Measurements from ENCODE around the gene GPANK1. TPM values are rescaled to one million over a fixed set of nuclear protein-coding genes. Genes with fewer than 3 reads are reported as not detected.

The GPANK1 gene
- total RNA-seq, 1 experiment from 2014 or later = 29.1 TPM

DNA sequence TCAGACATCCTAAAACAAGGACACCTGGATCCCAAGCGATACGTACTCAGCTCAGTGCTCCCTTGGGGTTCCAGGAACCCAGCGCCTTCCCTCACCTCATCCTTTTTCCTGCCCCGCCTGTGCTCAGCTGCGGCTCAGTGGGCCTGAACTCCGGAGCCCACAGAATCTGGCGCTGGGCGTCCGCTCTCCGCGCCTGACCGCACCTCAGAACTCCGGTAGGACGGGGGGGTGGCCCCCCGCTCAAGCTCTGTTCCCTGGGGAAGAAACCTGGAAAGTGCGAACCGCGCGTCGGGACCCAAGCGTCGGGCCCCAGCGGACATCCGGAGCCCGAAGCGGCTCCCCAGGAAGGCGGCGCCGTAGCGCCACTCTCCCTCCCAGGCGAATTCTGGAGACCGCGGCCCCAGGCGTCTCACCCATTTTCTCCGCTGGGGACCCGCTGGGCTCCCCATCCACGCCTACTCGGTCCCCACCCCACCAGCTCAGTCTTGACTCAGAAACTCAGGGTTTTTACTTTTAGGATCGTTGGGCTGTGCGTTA lies 16.4 kb upstream of the GPANK1 start (continued):
- TF ChIP-seq, protein P1, sequence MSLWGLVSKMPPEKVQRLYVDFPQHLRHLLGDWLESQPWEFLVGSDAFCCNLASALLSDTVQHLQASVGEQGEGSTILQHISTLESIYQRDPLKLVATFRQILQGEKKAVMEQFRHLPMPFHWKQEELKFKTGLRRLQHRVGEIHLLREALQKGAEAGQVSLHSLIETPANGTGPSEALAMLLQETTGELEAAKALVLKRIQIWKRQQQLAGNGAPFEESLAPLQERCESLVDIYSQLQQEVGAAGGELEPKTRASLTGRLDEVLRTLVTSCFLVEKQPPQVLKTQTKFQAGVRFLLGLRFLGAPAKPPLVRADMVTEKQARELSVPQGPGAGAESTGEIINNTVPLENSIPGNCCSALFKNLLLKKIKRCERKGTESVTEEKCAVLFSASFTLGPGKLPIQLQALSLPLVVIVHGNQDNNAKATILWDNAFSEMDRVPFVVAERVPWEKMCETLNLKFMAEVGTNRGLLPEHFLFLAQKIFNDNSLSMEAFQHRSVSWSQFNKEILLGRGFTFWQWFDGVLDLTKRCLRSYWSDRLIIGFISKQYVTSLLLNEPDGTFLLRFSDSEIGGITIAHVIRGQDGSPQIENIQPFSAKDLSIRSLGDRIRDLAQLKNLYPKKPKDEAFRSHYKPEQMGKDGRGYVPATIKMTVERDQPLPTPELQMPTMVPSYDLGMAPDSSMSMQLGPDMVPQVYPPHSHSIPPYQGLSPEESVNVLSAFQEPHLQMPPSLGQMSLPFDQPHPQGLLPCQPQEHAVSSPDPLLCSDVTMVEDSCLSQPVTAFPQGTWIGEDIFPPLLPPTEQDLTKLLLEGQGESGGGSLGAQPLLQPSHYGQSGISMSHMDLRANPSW (CRISPR knock-in tag; conservative IDR thresholded peaks at IDR 0.05; ENCODE audit: low read depth) = no peak
- no peak for TF ChIP-seq CREM (CRISPR knock-in tag; IDR thresholded peaks at IDR 0.05)
- TF ChIP-seq, protein P2, sequence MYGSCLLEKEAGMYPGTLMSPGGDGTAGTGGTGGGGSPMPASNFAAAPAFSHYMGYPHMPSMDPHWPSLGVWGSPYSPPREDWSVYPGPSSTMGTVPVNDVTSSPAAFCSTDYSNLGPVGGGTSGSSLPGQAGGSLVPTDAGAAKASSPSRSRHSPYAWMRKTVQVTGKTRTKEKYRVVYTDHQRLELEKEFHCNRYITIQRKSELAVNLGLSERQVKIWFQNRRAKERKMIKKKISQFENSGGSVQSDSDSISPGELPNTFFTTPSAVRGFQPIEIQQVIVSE (CRISPR knock-in tag; IDR thresholded peaks at IDR 0.05; ENCODE audit: borderline replicate concordance) = no peak
- TF ChIP-seq PRRX2 (CRISPR knock-in tag; IDR thresholded peaks at IDR 0.05) = no peak
- no peak for TF ChIP-seq KAT7 (CRISPR knock-in tag; IDR thresholded peaks at IDR 0.05; ENCODE audit: borderline replicate concordance)
- TF ChIP-seq, protein P3, sequence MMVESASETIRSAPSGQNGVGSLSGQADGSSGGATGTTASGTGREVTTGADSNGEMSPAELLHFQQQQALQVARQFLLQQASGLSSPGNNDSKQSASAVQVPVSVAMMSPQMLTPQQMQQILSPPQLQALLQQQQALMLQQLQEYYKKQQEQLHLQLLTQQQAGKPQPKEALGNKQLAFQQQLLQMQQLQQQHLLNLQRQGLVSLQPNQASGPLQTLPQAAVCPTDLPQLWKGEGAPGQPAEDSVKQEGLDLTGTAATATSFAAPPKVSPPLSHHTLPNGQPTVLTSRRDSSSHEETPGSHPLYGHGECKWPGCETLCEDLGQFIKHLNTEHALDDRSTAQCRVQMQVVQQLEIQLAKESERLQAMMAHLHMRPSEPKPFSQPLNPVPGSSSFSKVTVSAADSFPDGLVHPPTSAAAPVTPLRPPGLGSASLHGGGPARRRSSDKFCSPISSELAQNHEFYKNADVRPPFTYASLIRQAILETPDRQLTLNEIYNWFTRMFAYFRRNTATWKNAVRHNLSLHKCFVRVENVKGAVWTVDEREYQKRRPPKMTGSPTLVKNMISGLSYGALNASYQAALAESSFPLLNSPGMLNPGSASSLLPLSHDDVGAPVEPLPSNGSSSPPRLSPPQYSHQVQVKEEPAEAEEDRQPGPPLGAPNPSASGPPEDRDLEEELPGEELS (CRISPR knock-in tag; IDR thresholded peaks at IDR 0.05) = no peak
- TF ChIP-seq TCF7 (CRISPR knock-in tag; IDR thresholded peaks at IDR 0.05; ENCODE audit: low read depth) = no peak
- TF ChIP-seq, protein P4, sequence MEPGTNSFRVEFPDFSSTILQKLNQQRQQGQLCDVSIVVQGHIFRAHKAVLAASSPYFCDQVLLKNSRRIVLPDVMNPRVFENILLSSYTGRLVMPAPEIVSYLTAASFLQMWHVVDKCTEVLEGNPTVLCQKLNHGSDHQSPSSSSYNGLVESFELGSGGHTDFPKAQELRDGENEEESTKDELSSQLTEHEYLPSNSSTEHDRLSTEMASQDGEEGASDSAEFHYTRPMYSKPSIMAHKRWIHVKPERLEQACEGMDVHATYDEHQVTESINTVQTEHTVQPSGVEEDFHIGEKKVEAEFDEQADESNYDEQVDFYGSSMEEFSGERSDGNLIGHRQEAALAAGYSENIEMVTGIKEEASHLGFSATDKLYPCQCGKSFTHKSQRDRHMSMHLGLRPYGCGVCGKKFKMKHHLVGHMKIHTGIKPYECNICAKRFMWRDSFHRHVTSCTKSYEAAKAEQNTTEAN (CRISPR knock-in tag; IDR thresholded peaks at IDR 0.05) = no peak

DNA sequence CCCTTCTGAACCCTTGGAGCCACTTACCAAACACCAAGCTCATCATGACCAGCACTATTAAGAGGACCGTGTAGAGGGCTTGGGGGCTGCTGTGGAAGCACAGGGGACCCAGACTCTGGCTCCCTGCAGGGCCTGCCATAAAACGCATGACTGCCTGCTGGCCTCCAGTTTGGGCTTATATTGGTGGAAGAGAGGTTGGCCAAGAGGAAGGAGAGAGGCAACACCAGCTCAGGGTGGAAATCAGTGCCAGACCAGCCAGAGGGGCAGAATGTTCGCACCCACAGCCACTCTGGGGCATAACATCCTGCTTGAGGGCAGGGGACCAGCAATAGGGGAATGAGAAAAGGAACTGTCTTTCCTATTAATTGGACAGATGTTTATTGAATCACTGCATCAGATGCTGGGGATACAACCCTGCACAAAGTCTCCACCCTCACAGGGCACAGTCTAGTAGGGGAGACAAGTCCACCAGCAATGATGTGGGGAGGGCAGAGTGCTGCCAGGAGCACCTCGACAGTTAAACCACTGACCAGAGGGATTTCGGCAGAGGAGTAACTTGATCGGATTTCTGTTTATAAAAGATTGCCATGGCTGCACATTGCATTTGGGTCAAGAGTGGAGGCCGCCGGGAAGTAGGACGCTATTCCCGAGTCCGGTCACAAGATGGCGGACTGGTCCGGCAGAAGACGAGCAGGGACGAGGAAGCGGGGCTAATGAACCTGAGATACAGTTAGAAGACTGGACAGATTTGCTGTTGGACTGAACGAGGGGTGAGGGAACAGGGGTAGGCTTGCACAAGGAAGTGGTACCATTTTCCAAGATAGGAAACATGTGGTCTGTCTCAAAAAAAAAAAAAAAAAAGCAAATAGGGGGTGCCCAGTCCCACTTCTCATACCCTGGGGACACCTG lies 15.7 kb upstream of the GPANK1 start, which contains the start of gene LY6G5C:
Gene LY6G5C (minus strand): TSS at position 842 of the 909 bp plus-strand sequence. CDS start 694 bp downstream, at position 148.
- ChIA-PET CTCF (interaction anchor here (0.5 to 2.9 kb wide), 26 partner anchors 9 to 1158 kb away, joined by 3 to 26 read pairs (median 6); partner anchors contain the start of genes ABHD16A, ATP6V1G2, CLIC1 and DDAH2), POLR2A (interaction anchor here (0.5 to 1.5 kb wide), 6 partner anchors 83 to 193 kb away, joined by 3 to 8 read pairs (median 4); partner anchors contain the start of genes HSPA1B and NEU1)
- H3K9me3 Mint-ChIP-seq = no peaks in the 10 kb centered on the region
- no peaks in the 10 kb centered on the region for H3K36me3 Mint-ChIP-seq
- ATAC-seq (peak; percentile 39), DNase-seq (ENCODE audit: low spot score) (peak; percentile 77)
- H3K27ac Mint-ChIP-seq = no peak within 1 kb of the TSS
- peaks cover 16% of the 10 kb centered on the region for H3K4me1 Mint-ChIP-seq
- peak within 1 kb of the TSS; percentile 89 for H3K4me3 Mint-ChIP-seq
- TF ChIP-seq, protein P5, sequence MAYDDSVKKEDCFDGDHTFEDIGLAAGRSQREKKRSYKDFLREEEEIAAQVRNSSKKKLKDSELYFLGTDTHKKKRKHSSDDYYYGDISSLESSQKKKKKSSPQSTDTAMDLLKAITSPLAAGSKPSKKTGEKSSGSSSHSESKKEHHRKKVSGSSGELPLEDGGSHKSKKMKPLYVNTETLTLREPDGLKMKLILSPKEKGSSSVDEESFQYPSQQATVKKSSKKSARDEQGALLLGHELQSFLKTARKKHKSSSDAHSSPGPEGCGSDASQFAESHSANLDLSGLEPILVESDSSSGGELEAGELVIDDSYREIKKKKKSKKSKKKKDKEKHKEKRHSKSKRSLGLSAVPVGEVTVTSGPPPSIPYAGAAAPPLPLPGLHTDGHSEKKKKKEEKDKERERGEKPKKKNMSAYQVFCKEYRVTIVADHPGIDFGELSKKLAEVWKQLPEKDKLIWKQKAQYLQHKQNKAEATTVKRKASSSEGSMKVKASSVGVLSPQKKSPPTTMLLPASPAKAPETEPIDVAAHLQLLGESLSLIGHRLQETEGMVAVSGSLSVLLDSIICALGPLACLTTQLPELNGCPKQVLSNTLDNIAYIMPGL (CRISPR knock-in tag; IDR thresholded peaks at IDR 0.05) = 0 out of 2 replicates have a peak, but pooled peaks have one; percentile 12
- TF ChIP-seq, protein P6, sequence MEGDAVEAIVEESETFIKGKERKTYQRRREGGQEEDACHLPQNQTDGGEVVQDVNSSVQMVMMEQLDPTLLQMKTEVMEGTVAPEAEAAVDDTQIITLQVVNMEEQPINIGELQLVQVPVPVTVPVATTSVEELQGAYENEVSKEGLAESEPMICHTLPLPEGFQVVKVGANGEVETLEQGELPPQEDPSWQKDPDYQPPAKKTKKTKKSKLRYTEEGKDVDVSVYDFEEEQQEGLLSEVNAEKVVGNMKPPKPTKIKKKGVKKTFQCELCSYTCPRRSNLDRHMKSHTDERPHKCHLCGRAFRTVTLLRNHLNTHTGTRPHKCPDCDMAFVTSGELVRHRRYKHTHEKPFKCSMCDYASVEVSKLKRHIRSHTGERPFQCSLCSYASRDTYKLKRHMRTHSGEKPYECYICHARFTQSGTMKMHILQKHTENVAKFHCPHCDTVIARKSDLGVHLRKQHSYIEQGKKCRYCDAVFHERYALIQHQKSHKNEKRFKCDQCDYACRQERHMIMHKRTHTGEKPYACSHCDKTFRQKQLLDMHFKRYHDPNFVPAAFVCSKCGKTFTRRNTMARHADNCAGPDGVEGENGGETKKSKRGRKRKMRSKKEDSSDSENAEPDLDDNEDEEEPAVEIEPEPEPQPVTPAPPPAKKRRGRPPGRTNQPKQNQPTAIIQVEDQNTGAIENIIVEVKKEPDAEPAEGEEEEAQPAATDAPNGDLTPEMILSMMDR (IDR thresholded peaks at IDR 0.05) = peak; percentile 6; the same call in 1 of the 2 replicates
- no peak for TF ChIP-seq GTF2I (CRISPR knock-in tag; conservative IDR thresholded peaks at IDR 0.05)
- peaks cover 24% of the 10 kb centered on the region for H3K27me3 Mint-ChIP-seq (ENCODE audit: low read depth)

All from WTC11 (cell line).